HepG2 (cell line): Measurements from ENCODE around the gene TMTC2. TPM values are rescaled to one million over a fixed set of nuclear protein-coding genes. Genes with fewer than 3 reads are reported as not detected.

Experiments used
- ATAC-seq: fragments of 200-7000 bp; cut with Tn5 transposase; 3 replicates; pipeline ENCODE4 v1.9.1; 2020; ENCODE audit warnings: mild to moderate bottlenecking, moderate library complexity
- BruUV-seq: library from RNA; stranded (reverse); fragments of 400-500 nt; replicated peaks from 2 replicates; lab custom pipeline; 2021; lab: Mats Ljungman, UMichigan
- CTCF ChIA-PET: fragments of 300-600 bp; formaldehyde crosslinking; extraction: SDS; loops from one replicate; lab custom pipeline; 2021; ENCODE audit warnings: low total read pairs, inconsistent platforms, low intra/inter-chr PET ratio; lab: Yijun Ruan, JAX
- POLR2A ChIA-PET: fragments of 350-600 bp; sonication (Branson Sonifier 250); formaldehyde crosslinking; loops from one replicate; lab custom pipeline; 2020; ENCODE audit warnings: antibody characterized with exemption, inconsistent platforms; lab: Yijun Ruan, JAX
- DNase-seq: peaks from one replicate; pipeline ENCODE4 v3.0.0-alpha.2; 2015; ENCODE audit warnings: low spot score
- FAIRE-seq: peaks from 3 replicates; lab custom pipeline; 2011; peaks lifted over from hg19 to GRCh38; lab: Jason Lieb, UNC
- H2AFZ ChIP-seq: one replicate; pipeline ENCODE4 v1.6.1; 2011; ENCODE audit warnings: low read length, inconsistent platforms
- H3K27ac ChIP-seq: fragments of 300-600 bp; 3 replicates; pipeline ENCODE4 v1.8.0; 2011; ENCODE audit warnings: mixed run types, mild to moderate bottlenecking, mixed read lengths, low read length, inconsistent platforms; ENCODE audit not compliant: insufficient read depth; ENCODE audit errors: extremely low read length
- H3K27me3 ChIP-seq, 2 experiments: fragments of 200-600 bp in 1 of 2; 2 replicates in 1 of 2; 3 replicates in 1 of 2; pipeline versions ENCODE4 v1.6.0 to v1.8.0; 2011; ENCODE audit warnings: low read length in 2 of 2, mild to moderate bottlenecking in 2 of 2, moderate library complexity in 2 of 2, inconsistent platforms in 1 of 2; ENCODE audit not compliant: insufficient read depth in 2 of 2, control insufficient read depth in 1 of 2
- H3K36me3 ChIP-seq, 2 experiments: fragments of 200-600 bp in 1 of 2; replicated peaks in 1 of 2; 2 replicates in 1 of 2; 3 replicates in 1 of 2; pipeline versions ENCODE4 v1.5.1 to v1.8.0; 2011; ENCODE audit warnings: low read length in 2 of 2, inconsistent platforms in 1 of 2; ENCODE audit not compliant: insufficient read depth in 2 of 2, control insufficient read depth in 1 of 2
- H3K4me1 ChIP-seq: 2 replicates; pipeline ENCODE4 v1.5.1; 2012; ENCODE audit warnings: low read length, inconsistent platforms; ENCODE audit not compliant: insufficient read depth
- H3K4me2 ChIP-seq: 2 replicates; pipeline ENCODE4 v1.6.0; 2011; ENCODE audit warnings: low read depth, low read length, inconsistent platforms
- H3K4me3 ChIP-seq, 3 experiments: fragments of 200-600 bp in 1 of 3; sonication (generic), shearing (Covaris generic) in 1 of 3; replicated peaks in 1 of 3; 2 replicates each; pipeline ENCODE4 v1.5.1; 2011 to 2016; ENCODE audit warnings: low read length in 3 of 3, inconsistent platforms in 2 of 3, low read depth in 2 of 3, mild to moderate bottlenecking in 2 of 3, control low read depth in 1 of 3, mixed read lengths in 1 of 3; ENCODE audit not compliant: insufficient read depth in 1 of 3
- H3K79me2 ChIP-seq: one replicate; pipeline ENCODE4 v1.6.1; 2011; ENCODE audit warnings: low read length, inconsistent platforms; ENCODE audit not compliant: insufficient read depth
- H3K9ac ChIP-seq: 2 replicates; pipeline ENCODE4 v1.6.0; 2011; ENCODE audit warnings: mild to moderate bottlenecking, low read depth, low read length, inconsistent platforms; ENCODE audit not compliant: insufficient read depth
- H3K9me3 ChIP-seq: 2 replicates; pipeline ENCODE4 v1.5.1; 2012; ENCODE audit warnings: mild to moderate bottlenecking, low read length
- H4K20me1 ChIP-seq: 2 replicates; pipeline ENCODE4 v1.6.0; 2011; ENCODE audit warnings: inconsistent platforms, mild to moderate bottlenecking, low read length, moderate library complexity; ENCODE audit not compliant: insufficient read depth
- ARNT2 ChIP-seq: sonication (generic); formaldehyde crosslinking; IDR thresholded peaks from 2 replicates; pipeline ENCODE4 v1.8.0; 2022; ENCODE audit warnings: mild to moderate bottlenecking, low read depth, missing genetic modification reagents, moderate library complexity
- ATM ChIP-seq: fragments of 450-650 bp; IDR thresholded peaks from 2 replicates; pipeline ENCODE4 v1.7.1; 2017; ENCODE audit warnings: mild to moderate bottlenecking, borderline replicate concordance
- FOXA1 ChIP-seq, 2 experiments: fragments of 450-650 bp in 1 of 2; sonication (generic) in 1 of 2; formaldehyde crosslinking in 1 of 2; IDR thresholded peaks; 2 replicates each; pipeline versions ENCODE4 v1.4.0 to v1.6.1; 2016 to 2020; ENCODE audit warnings: missing genetic modification reagents in 1 of 2
- GMEB1 ChIP-seq: sonication (generic); formaldehyde crosslinking; IDR thresholded peaks from 2 replicates; pipeline ENCODE4 v1.5.1; 2020; ENCODE audit warnings: missing genetic modification reagents, mild to moderate bottlenecking, borderline replicate concordance
- HNF4A ChIP-seq: sonication (generic); formaldehyde crosslinking; IDR thresholded peaks from 2 replicates; pipeline ENCODE4 v1.4.0; 2020; ENCODE audit warnings: missing genetic modification reagents
- NFATC3 ChIP-seq: sonication (generic); formaldehyde crosslinking; IDR thresholded peaks from 2 replicates; pipeline ENCODE4 v1.5.1; 2020; ENCODE audit warnings: mild to moderate bottlenecking, missing genetic modification reagents
- NFKBIZ ChIP-seq: IDR thresholded peaks from 2 replicates; pipeline ENCODE4 v1.6.1; 2018; ENCODE audit warnings: missing genetic modification reagents, missing compliant biosample characterization
- PAX8 ChIP-seq: sonication (generic); formaldehyde crosslinking; IDR thresholded peaks from 2 replicates; pipeline ENCODE4 v1.8.0; 2022; ENCODE audit warnings: mild to moderate bottlenecking, missing genetic modification reagents, borderline replicate concordance
- SMAD9 ChIP-seq: sonication (generic); formaldehyde crosslinking; IDR thresholded peaks from 2 replicates; pipeline ENCODE4 v1.5.1; 2020; ENCODE audit warnings: mild to moderate bottlenecking, missing genetic modification reagents
- SMC3 ChIP-seq: IDR thresholded peaks from 2 replicates; pipeline ENCODE4 v1.6.1; 2011; ENCODE audit warnings: low read length, improper control_type of control experiment
- SRSF9 ChIP-seq: fragments of 200-400 bp; formaldehyde crosslinking; IDR thresholded peaks from 2 replicates; pipeline ENCODE4 v1.6.1; 2018; ENCODE audit warnings: borderline replicate concordance, mild to moderate bottlenecking, low read depth, low read length; ENCODE audit not compliant: insufficient read depth, poor library complexity, severe bottlenecking
- ZBTB39 ChIP-seq: sonication (generic); formaldehyde crosslinking; IDR thresholded peaks from 2 replicates; pipeline ENCODE4 v1.5.0; 2020; ENCODE audit warnings: missing genetic modification reagents
- ZNF121 ChIP-seq: sonication (generic); formaldehyde crosslinking; IDR thresholded peaks from 2 replicates; pipeline ENCODE4 v1.5.0; 2020; ENCODE audit warnings: mild to moderate bottlenecking, missing genetic modification reagents
- WGBS: methylation state at CpG from one replicate; pipeline ENCODE4 v1.1.6; 2017; ENCODE audit warnings: low lambda C conversion rate; 5-methylcytosine and 5-hydroxymethylcytosine counted together
- in situ Hi-C: cut with HindIII; loops from 2 replicates; pipeline ENCODE4 v1.10.0; 2017; ENCODE audit warnings: low pct_unique_long_range_greater_than_20kb; ENCODE audit not compliant: extremely low pct_ligation_motif_present
- intact Hi-C: fragments of 100-400 bp; cut with micrococcal nuclease; formaldehyde crosslinking; loops from one replicate; pipeline ENCODE4 v1.10.0; 2022; ENCODE audit not compliant: unreplicated experiment
- polyA plus RNA-seq, 8 experiments: library from polyadenylated mRNA; depleted of rRNA in 3 of 8; stranded (reverse) in 7 of 8; unstranded in 1 of 8; fragments of >200 nt; fragmentation: Illumina TruSeq in 4 of 8; extraction: Trizol in 4 of 8; gene quantifications; 2 replicates each; pipeline versions ENCODE4 v1.2.1 to v1.2.3, GENCODE V29; 2011 to 2016; ENCODE audit warnings: low read depth in 4 of 8, missing spikeins in 1 of 8, mixed read lengths in 1 of 8; ENCODE audit not compliant: insufficient read depth in 1 of 8
- total RNA-seq, 5 experiments: library from RNA; depleted of rRNA; stranded (reverse); fragments of >200 nt; fragmentation: Illumina TruSeq; extraction: Trizol; gene quantifications; 2 replicates each; pipeline ENCODE4 v1.2.3, GENCODE V29; 2016; ENCODE audit warnings: low read depth in 1 of 5

TMTC2 gene
- total and polyA plus RNA-seq, 2 of the 13 experiments (the other 11 are each of a cell fraction or from before 2014, with no cell fraction given): 0.55 to 0.63 TPM

GRCh38 chr12:83008703-83009102, 322.0 kb downstream of the TMTC2 start:
- ChIA-PET CTCF (no interaction called here), POLR2A (no interaction called here)
- no peaks in the 10 kb centered on the region for H3K79me2 ChIP-seq
- H3K27ac ChIP-seq: no peak overlapping the region
- WGBS: 12% methylated on average over 3 of the region's 3 CpGs
- no peak overlapping the region for H2AFZ ChIP-seq
- in situ Hi-C loops: loop anchor here (10.0 kb wide), 1 partner anchor 1486 kb away; no protein-coding TSS in a partner anchor
- H3K4me1 ChIP-seq: no peaks in the 10 kb centered on the region
- intact Hi-C loops: loop anchor here (10.0 kb wide), 1 partner anchor 1836 kb away; no protein-coding TSS in a partner anchor
- H3K9me3 ChIP-seq: peaks cover 33% of the 10 kb centered on the region
- BruUV-seq: no TSS peak
- TF ChIP-seq NFKBIZ (CRISPR knock-in tag): no peak
- TF ChIP-seq ATM: no peak
- no peak for TF ChIP-seq SMAD9
- TF ChIP-seq ZNF121 (CRISPR knock-in tag): no peak
- no peak for TF ChIP-seq ARNT2 (CRISPR knock-in tag)
- TF ChIP-seq ZBTB39 (CRISPR knock-in tag): no peak
- TF ChIP-seq FOXA1 (IDR thresholded peaks at IDR 0.05): no peak
- no peak for TF ChIP-seq FOXA1 (CRISPR knock-in tag; IDR thresholded peaks at IDR 0.05)
- TF ChIP-seq SRSF9: no peak
- no peak for TF ChIP-seq SMC3
- TF ChIP-seq NFATC3 (CRISPR knock-in tag): no peak
- no peak for TF ChIP-seq HNF4A (CRISPR knock-in tag)
- no peak for TF ChIP-seq GMEB1 (CRISPR knock-in tag)
- TF ChIP-seq PAX8 (CRISPR knock-in tag): no peak
- FAIRE-seq: no peak
- DNase-seq: no peak
- no peak for ATAC-seq
- no peak overlapping the region for H3K4me2 ChIP-seq
- no peaks in the 10 kb centered on the region for H3K27me3 ChIP-seq
- H3K4me3 ChIP-seq: no peak overlapping the region
- no peak overlapping the region for H3K9ac ChIP-seq
- no peaks in the 10 kb centered on the region for H3K36me3 ChIP-seq
- H4K20me1 ChIP-seq: no peaks in the 10 kb centered on the region
